ENCODE measurements around the gene DNAJC5.
"Not testable (repeated sequence)": the region's sequence is repeated elsewhere in the genome, so short reads cannot be mapped to it uniquely, and the experiment has no call there.

The DNAJC5 gene, protein sequence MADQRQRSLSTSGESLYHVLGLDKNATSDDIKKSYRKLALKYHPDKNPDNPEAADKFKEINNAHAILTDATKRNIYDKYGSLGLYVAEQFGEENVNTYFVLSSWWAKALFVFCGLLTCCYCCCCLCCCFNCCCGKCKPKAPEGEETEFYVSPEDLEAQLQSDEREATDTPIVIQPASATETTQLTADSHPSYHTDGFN

DNA sequence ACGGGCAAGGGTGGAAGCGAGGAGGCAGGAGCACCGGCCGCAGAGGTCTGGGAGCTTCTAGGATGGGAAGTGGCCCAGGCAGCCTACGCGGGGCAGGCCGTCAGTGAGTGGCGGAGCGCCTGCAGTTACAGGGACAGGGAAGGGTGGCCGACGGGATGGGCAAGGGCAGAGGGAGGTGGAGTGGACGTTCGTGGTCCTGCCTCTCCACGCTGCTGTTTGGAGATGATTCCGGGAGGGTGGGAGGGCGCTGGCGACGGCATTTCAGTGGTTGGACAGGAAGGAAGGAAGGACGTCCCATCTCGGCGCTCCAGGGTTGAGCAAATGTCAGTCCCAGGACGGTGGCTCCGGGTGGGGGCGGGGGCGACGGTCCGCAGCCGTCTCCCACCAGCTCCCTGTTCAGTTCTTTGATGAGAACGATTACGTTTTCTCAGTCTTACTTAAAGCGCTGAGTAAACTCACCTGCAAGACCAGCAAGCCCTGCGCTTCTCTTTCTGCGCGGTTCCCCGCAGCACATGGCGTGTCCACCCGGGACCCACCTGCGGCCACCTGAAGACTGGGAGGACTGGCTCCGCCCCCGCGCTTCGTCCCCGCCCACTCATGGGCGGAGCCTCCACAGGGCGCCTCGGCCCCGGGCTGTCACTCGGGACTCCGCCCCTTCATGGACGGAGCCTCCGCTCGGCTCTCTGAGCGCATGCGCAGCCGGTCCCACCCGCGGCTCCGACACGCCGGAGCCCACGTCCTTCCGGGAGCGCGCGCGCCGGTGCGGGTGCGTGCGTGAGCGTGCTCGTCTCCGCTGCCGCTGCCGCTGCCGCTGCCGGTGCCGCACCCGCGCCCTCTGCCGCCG, at the start of gene DNAJC5:
Gene DNAJC5 (plus strand): TSS at position 769 of the 844 bp plus-strand sequence. CDS start 33,220 bp downstream, outside the sequence.
- H3K27ac Mint-ChIP-seq = peak within 1 kb of the TSS; percentile 93
- H3K4me1 Mint-ChIP-seq (ENCODE audit: low read depth) = peaks cover 58% of the 10 kb centered on the region

DNA sequence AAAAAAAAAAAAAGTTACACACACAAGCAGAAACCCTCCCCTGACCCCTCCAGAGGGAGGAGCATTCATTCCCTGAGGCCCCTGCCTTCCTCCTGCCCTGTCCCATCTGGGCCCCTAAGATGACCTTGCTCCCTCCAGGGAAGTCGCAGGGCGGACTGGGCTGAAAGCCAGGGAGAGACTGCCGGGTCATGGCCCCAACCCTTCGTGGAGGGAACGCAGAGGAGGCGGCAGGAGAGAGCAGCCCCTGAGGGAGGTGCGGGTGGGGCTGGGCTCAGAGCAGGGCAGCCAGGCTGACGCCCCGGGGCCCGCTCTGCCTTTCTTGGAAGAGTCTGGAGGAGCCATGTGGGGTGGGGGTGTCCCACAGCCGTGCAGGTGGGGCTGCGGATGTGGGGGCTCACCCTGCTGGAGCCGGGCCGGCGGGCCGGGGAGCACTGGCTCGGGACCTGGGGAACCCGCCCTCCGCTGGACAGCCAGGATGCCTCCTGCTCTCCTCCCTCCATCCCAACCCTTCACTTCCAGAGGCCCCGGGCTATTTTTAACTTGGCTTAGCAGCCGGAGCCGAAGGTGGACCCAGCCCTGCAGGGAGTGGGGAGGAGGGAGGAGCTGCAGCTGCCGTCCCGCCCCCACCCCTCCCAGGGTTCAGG, 48.7 kb upstream of the DNAJC5 start:
- no peaks in the 10 kb centered on the region for H3K9me3 Mint-ChIP-seq
- peaks cover 55% of the 10 kb centered on the region for H3K27me3 Mint-ChIP-seq
- H3K36me3 Mint-ChIP-seq (ENCODE audit: low read depth) = no peaks in the 10 kb centered on the region
- intact Hi-C loops (cut with micrococcal nuclease) = no loop called here
- no peak overlapping the region for H3K27ac Mint-ChIP-seq
- H3K4me3 Mint-ChIP-seq = peak overlapping the region; percentile 46
- H3K4me1 Mint-ChIP-seq (ENCODE audit: low read depth) = peaks cover 46% of the 10 kb centered on the region

More for the DNA sequence above, at the start of gene DNAJC5:
- Mint-ChIP-seq H3K4me3 (peak within 1 kb of the TSS; percentile 79), H3K9me3 (no peaks in the 10 kb centered on the region), H3K27me3 (no peaks in the 10 kb centered on the region), H3K36me3 (ENCODE audit: low read depth) (peaks cover 72% of the 10 kb centered on the region)
- intact Hi-C loops (cut with micrococcal nuclease) = loop anchor here (1.0 to 5.0 kb wide), 3 partner anchors 22 to 357 kb away; partner anchors contain the start of genes PTK6 and TPD52L2

DNA sequence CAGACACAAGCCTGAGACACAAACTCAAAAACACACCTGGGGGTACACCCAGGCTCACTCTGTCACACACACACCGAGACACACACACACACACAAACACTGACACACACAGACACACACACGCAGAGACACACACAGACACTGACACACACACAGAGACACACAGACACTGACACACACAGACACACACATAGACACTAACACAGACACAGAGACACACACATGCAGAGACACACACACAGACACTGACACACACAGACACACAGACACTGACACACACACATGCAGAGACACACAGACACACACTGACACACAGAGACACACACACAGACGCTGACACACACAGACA, 48.1 kb upstream of the DNAJC5 start:
- Mint-ChIP-seq H3K9me3 (no peaks in the 10 kb centered on the region), H3K27me3 (peaks cover 52% of the 10 kb centered on the region), H3K27ac (no peak overlapping the region), H3K4me1 (ENCODE audit: low read depth) (peaks cover 50% of the 10 kb centered on the region), H3K4me3 (no peak overlapping the region), H3K36me3 (ENCODE audit: low read depth) (no peaks in the 10 kb centered on the region)
- intact Hi-C loops (cut with micrococcal nuclease) = no loop called here

DNA sequence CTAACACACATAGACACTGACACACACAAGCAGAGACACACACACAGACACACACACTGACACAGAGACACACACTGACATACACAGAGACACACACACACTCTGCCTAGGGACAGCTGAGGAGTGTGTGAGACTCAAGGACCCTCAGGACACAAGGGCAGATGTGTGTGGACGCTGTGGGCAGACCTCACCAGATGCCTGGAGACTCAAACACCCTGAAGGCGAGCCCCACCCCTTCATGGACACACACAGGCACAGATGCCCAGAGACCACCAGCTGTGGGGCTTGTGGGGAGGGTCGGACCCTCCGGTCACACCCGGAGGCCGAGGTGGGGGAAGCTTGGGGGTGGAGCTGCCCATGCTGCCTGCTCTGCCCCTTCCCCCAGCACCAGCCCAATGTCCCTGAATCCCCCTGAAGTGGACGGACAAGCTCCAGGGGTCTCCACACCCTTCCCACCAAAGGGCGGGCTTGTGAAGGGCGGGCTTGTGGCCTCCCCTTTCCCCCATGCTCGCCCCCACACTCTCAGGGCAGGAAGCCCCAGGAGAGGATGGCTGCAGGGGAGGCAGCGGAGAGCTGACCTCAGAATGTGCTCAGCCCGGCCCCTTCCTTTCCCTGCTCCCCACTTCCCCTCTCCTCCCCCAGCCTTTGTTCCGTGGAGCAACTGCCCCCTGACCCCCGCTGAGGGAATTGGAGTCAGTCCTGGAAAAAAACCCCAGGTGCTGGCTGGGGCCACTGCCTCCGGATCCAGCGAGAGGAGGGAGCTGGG, 47.5 kb upstream of the DNAJC5 start:
- no peak overlapping the region for H3K4me3 Mint-ChIP-seq
- H3K9me3 Mint-ChIP-seq = no peaks in the 10 kb centered on the region
- no peaks in the 10 kb centered on the region for H3K36me3 Mint-ChIP-seq (ENCODE audit: low read depth)
- H3K4me1 Mint-ChIP-seq (ENCODE audit: low read depth) = peaks cover 49% of the 10 kb centered on the region
- H3K27me3 Mint-ChIP-seq = peaks cover 46% of the 10 kb centered on the region
- intact Hi-C loops (cut with micrococcal nuclease) = no loop called here
- no peak overlapping the region for H3K27ac Mint-ChIP-seq

DNA sequence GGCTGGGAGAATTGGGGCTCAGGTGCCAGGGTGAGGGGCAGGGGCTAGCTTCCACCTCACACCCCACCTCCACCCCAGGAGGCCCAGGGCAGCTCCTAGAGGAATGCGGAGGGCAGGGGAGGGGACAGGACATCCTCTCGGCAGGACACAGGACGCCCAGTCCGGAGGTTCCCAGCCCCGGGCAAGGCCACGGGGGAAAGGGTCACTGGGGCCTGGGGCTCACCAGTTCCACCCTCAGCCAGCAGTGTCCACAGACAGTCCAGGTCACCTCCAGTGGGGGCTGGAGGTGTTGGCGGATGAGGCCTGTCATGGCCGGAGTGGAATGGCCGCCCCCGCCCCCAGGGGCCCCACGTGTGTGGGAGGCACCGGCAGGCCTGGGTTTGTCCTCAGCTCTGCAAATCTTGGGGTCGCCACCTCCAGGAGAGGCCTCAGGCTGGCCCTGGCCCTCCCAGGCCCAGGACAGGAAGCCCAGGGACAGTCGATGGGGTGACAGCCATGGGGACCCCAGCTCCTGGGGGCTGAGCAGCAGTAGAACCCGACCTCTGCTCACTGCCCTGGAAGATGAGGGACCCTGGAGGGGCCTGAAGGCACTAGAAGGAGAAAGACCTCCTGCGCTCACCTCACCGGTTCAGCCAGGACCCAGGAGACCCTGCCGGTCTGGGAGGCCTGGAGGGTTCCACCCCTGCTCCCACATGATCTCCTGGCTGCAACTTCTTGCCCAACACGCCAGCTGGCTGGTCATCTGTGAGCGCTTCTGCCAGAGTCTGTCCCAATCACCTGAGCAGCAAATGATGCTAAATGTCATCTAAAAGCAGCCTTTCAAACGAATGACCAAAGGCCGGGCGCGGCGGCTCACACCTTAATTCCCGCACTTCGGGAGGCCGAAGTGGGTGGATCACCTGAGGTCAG, 46.7 kb upstream of the DNAJC5 start:
- H3K27ac Mint-ChIP-seq = no peak overlapping the region
- intact Hi-C loops (cut with micrococcal nuclease) = no loop called here
- peaks cover 38% of the 10 kb centered on the region for H3K27me3 Mint-ChIP-seq
- no peak overlapping the region for H3K4me3 Mint-ChIP-seq
- no peaks in the 10 kb centered on the region for H3K36me3 Mint-ChIP-seq (ENCODE audit: low read depth)
- H3K4me1 Mint-ChIP-seq (ENCODE audit: low read depth) = peaks cover 55% of the 10 kb centered on the region
- H3K9me3 Mint-ChIP-seq = no peaks in the 10 kb centered on the region

DNA sequence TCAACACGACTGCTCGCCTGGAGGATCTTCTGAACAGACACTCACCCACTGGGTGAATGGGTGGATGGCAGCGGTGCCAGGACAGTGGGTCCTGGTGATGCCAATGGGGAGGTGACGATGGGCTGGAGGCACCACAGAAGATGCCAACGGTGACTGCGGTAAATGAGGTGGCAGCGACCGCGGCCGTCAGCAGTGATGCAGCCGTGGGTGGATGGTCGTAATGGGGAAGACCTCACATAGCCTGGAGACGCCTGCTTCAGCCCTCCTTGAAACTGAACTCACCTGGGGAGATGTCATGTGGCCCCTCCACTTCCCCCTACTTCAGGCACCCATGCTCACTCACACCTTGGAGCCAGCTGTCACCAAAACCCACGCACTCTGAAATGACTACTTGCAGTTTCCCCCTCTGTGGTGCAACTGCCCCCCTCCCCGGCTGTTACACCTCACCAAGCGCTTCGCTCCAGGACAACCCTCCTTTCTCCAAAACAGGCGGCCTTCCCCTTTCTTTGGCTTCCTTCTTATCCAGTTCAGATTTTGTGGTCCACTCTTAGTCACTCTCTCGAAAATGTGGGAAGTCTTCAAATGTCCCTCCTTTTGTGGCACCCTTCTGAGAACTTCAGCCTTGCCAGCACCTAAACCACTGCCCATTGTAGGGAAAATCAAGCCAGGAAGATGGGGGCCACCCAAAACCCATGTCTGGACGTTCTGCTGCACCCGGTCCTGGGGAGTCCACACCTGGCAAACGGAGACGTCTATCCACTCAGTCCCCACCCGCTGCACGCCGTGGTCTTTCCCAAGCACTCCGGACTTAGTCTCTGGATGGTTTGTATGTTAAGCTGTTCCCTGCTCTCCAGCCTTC, 44.0 kb upstream of the DNAJC5 start:
- intact Hi-C loops (cut with micrococcal nuclease) = loop anchor here (10.0 kb wide), 1 partner anchor 316 kb away; the partner anchor contains the start of gene PTK6
- H3K4me3 Mint-ChIP-seq = no peak overlapping the region

DNA sequence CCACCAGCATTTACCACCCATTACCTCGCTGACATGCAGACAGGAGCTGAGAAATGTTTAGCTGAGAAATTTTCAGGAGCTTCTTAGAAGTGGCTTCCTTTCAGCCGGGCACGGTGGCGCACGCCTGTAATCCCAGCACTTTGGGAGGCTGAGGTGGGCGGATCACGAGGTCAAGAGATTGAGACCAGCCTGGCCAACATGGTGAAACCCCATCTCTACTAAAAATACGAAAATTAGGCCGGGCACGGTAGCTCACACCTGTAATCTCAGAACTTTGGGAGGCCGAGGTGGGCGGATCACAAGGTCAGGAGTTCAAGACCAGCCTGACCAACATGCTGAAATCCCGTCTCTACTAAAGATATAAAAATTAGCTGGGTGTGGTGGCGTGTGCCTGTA, 43.4 kb upstream of the DNAJC5 start:
- Mint-ChIP-seq H3K4me3 (peak overlapping the region; percentile 4), H3K27me3 (peaks cover 15% of the 10 kb centered on the region), H3K27ac (peak overlapping the region; percentile 52), H3K4me1 (ENCODE audit: low read depth) (peaks cover 63% of the 10 kb centered on the region)
- intact Hi-C loops (cut with micrococcal nuclease) = loop anchor here (10.0 kb wide), 1 partner anchor 317 kb away; the partner anchor contains the start of gene PTK6
- not testable (repeated sequence) for H3K36me3 Mint-ChIP-seq (ENCODE audit: low read depth); H3K9me3 Mint-ChIP-seq

More for the DNA sequence above, 44.0 kb upstream of the DNAJC5 start:
- peak overlapping the region; percentile 52 for H3K27ac Mint-ChIP-seq
- peaks cover 14% of the 10 kb centered on the region for H3K27me3 Mint-ChIP-seq
- H3K9me3 Mint-ChIP-seq = no peaks in the 10 kb centered on the region
- no peaks in the 10 kb centered on the region for H3K36me3 Mint-ChIP-seq (ENCODE audit: low read depth)
- H3K4me1 Mint-ChIP-seq (ENCODE audit: low read depth) = peaks cover 63% of the 10 kb centered on the region

DNA sequence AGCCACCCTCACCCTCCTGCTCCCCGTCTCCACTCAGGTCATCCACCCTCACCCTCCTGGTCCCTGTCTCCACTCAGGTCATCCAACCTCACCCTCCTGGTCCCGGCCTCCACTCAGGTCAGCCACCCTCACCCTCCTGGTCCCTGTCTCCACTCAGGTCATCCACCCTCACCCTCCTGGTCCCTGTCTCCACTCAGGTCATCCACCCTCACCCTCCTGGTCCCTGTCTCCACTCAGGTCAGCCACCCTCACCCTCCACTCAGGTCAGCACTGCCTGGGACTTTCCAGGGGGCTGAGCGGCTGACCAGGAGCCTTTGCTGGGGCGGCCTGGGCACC, 41.2 kb upstream of the DNAJC5 start:
- not testable (repeated sequence) for H3K36me3 Mint-ChIP-seq (ENCODE audit: low read depth); H3K9me3 Mint-ChIP-seq
- H3K27me3 Mint-ChIP-seq = peaks cover 12% of the 10 kb centered on the region
- peak overlapping the region; percentile 70 for H3K4me3 Mint-ChIP-seq
- intact Hi-C loops (cut with micrococcal nuclease) = loop anchor here (10.0 kb wide), 1 partner anchor 319 kb away; the partner anchor contains the start of gene PTK6
- H3K4me1 Mint-ChIP-seq (ENCODE audit: low read depth) = peaks cover 77% of the 10 kb centered on the region
- peak overlapping the region; percentile 95 for H3K27ac Mint-ChIP-seq

DNA sequence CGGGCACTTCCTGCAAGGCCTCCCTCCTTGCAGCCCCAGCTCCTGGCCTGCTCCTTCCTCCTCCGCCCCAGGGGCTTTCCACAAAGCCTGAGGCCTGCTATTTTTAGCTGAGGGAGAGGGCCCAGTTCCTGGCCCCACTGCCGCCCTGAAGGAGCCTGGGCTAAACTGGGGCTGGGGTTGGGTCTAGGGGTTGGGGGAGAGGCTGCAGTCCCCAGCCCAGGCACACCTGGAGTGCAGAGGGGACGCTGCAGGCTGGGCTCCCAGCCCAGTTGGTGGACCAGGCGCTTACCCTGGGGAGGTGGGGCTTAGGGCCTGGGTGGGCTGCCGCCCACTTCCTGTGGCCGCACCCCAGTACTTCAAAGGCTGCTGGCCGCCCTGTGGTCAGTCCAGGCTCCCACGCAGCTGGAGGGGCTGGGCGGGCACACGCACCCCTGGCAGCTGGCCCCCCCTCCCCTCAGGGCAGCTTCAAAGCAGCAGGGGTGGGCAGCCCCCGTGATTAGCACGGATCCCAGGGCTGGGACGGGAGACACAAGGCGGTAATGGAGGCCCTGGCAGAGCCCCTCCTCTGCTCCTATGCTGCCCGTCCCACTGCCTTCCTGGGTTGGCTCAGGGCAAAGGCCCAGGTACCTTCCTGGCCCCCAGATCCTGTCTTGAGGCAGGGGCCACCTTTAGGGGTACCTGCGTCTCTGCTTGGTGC, 40.7 kb upstream of the DNAJC5 start:
- H3K4me1 Mint-ChIP-seq (ENCODE audit: low read depth) = peaks cover 83% of the 10 kb centered on the region
- peak overlapping the region; percentile 95 for H3K27ac Mint-ChIP-seq
- H3K36me3 Mint-ChIP-seq (ENCODE audit: low read depth) = no peaks in the 10 kb centered on the region
- peaks cover 12% of the 10 kb centered on the region for H3K27me3 Mint-ChIP-seq
- peak overlapping the region; percentile 70 for H3K4me3 Mint-ChIP-seq
- H3K9me3 Mint-ChIP-seq = no peaks in the 10 kb centered on the region
- intact Hi-C loops (cut with micrococcal nuclease) = loop anchor here (10.0 kb wide), 1 partner anchor 319 kb away; the partner anchor contains the start of gene PTK6

DNA sequence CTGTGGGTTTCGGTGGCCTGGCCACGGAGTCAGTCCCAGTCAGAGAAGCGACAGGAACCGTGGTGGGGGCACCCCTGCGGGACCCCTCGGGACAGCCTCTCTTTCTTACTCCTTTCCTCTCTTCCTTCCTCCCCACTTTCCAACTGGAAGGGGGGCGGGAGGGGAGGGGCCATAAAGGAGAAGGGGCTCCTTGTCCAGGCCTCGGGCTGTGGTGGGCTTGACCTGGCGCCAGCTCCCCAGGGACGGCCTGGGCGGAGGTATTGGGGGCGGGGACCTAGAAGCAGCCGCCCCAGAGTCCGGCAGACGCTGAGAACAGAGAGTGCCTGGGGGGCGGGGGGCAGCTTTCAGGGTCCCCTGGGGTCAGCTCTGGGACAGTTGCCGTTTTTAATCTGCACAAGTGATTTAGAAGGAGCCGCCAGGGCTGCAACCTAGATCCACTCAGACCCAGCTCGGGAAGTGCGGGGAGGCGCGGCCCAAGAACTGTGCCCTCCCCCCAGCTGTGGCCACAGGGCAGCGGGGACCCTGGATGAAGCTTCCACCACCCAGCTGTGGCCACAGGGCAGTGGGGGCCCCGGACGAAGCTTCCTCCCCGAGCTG, 40.1 kb upstream of the DNAJC5 start:
- peak overlapping the region; percentile 95 for H3K27ac Mint-ChIP-seq

DNA sequence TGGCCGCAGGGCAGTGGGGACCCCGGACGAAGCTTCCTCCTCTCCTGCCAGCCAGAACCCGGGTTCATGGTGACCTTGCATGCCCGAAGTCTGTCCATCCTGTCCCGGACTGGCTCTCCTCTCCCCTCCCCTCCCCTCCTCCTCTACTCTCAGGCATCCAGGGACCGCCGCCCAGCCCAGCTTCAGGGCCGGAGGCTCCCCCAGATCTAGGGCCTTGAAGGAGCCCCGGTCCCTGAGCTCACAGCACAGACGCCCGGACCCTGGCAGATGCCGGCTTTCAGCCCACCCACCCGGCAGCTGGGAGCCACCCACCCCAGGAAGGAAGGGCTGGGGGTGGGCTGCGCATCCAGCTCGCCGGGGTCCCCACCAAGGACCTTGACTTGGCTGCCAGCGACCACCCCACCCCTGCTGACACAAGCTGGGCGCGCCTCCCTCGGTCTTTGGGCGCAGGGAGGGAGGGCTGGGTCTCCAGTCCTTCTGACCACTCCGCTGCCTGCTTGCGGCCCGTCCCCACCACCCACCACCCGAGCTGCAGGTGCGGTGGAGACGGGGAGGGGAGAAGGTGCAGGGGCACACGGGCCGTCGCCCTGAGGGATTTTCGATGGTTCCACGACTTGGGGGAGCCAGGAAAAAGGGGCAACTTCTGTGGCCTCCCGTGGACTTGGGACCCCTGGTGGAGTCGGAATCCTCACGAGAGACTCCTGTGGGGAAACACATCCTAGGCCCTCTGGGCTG, 39.4 kb upstream of the DNAJC5 start:
- Mint-ChIP-seq H3K27ac (peak overlapping the region; percentile 95), H3K36me3 (ENCODE audit: low read depth) (peaks cover 3% of the 10 kb centered on the region), H3K27me3 (peaks cover 12% of the 10 kb centered on the region), H3K4me3 (no peak overlapping the region), H3K9me3 (no peaks in the 10 kb centered on the region), H3K4me1 (ENCODE audit: low read depth) (peaks cover 90% of the 10 kb centered on the region)
- intact Hi-C loops (cut with micrococcal nuclease) = loop anchor here (10.0 kb wide), 1 partner anchor 321 kb away; the partner anchor contains the start of gene PTK6

More for the DNA sequence above, 40.1 kb upstream of the DNAJC5 start:
- Mint-ChIP-seq H3K27me3 (peaks cover 12% of the 10 kb centered on the region), H3K4me3 (peak overlapping the region; percentile 70), H3K4me1 (ENCODE audit: low read depth) (peaks cover 89% of the 10 kb centered on the region), H3K36me3 (ENCODE audit: low read depth) (no peaks in the 10 kb centered on the region), H3K9me3 (no peaks in the 10 kb centered on the region)
- intact Hi-C loops (cut with micrococcal nuclease) = loop anchor here (10.0 kb wide), 1 partner anchor 320 kb away; the partner anchor contains the start of gene PTK6

Data from dendritic cell treated with granulocyte-macrophage colony-stimulating factor and Interleukin-4, amounts not matched to agents 40 ng/mL and 50 ng/mL, for 4 days (primary cell).